Measurements from ENCODE around the gene GRIN2A.

GRIN2A gene

DNA sequence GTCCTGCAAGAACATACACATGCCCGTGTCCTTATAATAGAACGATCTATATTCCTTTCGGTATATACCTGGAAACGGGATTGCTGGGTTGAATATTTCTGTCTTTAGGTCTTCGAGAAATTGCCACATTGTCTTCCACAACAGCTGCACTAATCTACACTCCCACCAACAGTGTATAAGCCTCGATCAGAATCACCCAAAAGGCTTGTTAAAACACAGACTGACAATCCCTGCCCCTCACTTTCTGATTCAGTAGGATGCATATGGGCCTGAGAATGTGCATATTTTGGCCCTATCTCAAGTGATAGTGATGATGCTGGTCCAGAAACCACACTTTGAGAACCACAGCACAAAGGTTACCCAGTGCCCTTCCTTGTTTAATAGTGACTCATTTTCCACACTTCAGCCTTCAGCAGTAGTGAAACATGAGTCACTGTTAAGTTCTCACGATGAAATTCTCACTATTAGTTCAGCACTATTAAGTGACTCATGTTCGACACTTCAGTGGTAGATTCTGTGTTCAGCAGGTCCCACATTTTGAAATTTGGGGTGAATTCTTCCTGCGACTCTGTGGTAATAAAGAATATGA is 215.6 kb downstream of the GRIN2A start:
- no peak for DNase-seq (ENCODE audit: low read depth in 2 of 2)

DNA sequence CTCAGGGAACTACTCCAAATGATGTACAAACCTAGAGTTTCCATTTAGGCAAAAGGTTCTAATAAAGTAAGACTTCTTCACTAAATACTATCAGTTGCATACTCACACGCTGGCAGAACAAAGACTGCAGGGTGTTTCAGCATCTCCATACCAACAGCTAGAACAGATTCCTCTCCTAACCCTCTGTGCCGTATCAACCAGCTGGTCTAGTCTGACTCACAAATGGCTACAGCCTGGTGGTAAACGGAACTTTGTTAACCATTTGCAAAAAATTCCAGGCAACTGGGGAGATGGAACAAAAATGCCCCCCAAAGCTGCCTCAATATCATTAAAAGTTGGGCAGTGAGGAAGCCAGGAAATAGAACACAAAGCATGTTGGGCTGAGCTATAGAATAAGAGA is 217.1 kb downstream of the GRIN2A start:
- DNase-seq (ENCODE audit: low read depth in 2 of 2) = no peak

DNA sequence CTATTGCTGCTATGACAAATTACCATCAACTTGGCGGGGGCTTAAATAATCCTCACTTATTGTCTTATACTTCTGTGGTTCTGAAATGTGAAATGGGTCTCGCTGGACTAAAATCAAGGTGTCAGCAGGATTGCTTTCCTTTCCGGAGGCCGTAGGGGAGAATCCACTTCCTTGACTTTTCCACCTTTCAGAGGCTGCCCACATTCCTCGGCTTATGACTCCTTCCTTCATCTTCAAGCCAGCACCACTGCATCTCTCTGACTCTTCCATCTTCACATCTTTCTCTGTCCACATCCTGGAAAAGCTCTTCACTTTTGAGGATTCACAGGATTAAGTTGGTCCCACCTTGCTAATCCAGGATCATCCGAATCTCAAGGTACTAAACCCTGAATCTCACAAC is 217.8 kb downstream of the GRIN2A start:
- no peak for DNase-seq (ENCODE audit: low read depth in 2 of 2)

DNA sequence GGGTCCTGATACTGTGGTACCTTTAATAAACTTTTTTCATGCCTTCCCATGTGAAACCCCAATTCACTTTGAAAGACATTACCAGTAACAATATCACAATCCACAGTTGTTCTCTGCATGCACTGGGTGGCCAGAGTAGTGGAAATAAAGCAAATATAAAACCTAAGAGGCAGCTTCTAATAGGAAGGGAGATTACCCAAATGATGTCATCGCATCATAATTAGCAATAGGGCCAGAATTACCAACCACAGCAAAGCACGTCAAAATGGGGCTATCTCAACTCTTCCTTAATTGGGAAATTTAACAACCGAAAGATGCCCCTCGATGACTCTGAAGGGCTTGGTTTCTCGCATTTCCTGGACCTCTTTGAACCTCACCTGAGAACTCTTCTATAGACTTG is 224.8 kb downstream of the GRIN2A start:
- no peak for DNase-seq (ENCODE audit: low read depth in 2 of 2)

DNA sequence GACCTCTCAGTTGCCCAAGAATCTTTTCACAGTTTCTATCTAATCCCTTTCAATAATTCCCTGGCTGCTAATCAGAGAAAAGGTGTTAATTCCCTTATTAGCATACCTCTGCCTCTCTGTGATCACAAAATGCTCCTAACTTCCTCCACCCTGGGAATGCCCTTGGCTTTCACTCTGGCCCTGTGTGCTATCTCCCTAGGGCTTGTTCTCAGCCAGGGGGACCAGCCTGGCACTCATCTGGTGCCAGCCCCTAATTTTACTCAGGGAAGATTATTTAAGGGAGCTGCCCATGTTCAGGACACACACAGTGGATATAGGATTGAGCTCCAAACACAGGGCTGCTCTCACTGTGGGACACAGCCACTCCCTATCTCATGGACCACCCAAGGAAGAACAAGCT is 225.2 kb downstream of the GRIN2A start:
- DNase-seq (ENCODE audit: low read depth in 2 of 2) = no peak

DNA sequence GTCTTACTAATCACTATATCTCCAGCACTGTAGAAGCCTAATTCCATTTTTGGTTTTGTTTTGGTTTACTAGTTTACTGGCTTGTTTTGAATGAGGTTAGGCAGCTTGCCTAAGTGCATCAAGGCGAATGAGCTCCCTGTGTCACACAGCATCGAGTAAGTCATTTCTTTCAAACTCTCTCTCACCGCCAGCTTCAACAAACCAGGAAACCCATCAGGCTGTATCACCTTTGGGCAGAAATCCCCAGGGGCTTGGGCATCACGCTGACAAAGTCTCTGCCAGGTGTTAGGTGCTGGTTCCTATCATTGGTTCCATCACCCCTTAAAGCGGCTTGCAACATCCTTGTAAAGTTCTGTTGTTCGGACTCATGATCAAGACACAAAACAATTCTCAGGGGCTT is 226.6 kb downstream of the GRIN2A start:
- no peak for DNase-seq (ENCODE audit: low read depth in 2 of 2)

DNA sequence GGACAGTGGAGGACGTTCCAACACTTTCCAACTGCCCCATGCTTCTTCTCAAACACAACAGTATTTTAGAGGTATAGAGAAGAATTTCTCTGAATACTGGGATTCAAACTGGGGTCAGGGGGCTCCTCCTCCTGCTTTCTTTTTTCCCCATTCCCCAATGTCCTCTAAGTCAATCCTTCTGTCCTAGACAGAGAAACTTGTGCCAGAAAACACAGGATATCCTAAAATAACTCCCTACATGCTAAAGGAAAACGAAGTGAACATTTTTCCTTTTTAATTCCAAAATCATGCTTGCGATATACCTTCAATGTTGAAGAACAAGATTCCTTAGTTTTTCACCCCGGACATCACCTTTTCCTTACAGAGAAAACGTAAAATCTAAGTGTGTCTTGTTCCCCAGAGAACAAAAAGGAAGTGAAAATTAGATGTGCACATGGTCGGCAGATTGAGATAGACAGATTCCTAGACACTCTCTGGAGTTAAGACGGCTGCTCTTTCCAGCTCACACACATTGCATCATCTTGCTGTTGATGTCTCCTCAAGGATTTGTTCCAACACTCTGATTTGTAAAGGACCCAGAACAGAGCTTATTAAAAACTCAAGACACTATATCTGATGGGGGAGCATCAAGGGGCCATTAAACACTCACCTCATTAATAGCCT is 228.2 kb downstream of the GRIN2A start:
- no peak for DNase-seq (ENCODE audit: low read depth in 2 of 2)

DNA sequence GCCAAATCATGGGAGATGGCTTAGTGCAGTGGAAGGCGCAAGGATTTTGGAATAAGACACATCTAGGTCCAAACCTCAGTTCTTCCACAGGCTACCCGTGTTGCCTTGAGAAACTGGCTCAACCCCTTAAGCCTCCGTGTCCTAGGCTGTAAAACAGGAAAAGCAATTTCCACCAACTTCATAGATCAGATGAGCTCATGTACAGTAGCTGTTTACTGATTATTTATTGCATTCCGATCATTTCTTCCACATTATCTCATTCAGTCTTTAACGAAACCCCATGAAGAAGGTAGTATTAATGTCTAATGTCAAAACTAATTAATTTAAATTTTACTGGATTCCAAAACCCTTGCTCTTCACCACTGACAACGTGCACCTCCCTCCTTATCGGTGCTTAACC is 231.6 kb downstream of the GRIN2A start:
- no peak for DNase-seq (ENCODE audit: low read depth in 2 of 2)

DNA sequence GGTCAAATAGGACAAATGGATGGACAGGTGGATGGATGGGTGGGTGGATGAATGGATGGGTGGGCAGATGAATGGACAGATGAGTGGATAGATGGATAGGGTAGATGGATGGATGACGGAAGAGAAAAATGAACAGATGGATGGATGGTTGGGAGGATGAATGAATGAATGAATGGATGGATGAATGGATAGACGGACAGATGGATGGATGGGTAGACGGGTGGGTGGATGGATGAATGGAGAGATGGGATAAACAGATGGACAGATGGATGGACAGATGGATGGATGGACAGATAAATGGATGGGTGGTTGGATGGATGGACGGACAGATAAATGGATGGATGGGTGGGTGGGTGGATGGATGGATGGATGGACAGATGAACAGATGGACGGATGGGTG is 232.8 kb downstream of the GRIN2A start:
- no peak for DNase-seq (ENCODE audit: low read depth in 2 of 2)

DNA sequence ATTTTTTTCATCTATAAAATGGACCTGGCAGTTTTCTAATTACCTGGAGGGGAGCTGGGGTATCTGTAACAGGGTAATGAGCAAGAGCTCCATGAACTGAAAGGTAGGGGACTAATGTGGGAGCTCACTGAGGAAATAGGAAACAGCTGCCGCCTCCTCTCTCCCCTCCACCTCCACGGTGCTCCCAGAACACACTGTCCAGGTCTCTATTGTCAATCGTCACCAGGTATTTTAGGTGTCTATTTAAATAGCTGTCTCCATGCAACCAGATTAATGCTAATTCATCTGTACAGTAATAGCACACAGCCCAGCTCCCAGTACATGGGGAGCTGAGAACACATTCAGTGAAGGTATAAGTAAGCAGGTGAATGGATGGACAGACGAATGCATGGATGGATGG is 233.3 kb downstream of the GRIN2A start:
- no peak for DNase-seq (ENCODE audit: low read depth in 2 of 2)

DNA sequence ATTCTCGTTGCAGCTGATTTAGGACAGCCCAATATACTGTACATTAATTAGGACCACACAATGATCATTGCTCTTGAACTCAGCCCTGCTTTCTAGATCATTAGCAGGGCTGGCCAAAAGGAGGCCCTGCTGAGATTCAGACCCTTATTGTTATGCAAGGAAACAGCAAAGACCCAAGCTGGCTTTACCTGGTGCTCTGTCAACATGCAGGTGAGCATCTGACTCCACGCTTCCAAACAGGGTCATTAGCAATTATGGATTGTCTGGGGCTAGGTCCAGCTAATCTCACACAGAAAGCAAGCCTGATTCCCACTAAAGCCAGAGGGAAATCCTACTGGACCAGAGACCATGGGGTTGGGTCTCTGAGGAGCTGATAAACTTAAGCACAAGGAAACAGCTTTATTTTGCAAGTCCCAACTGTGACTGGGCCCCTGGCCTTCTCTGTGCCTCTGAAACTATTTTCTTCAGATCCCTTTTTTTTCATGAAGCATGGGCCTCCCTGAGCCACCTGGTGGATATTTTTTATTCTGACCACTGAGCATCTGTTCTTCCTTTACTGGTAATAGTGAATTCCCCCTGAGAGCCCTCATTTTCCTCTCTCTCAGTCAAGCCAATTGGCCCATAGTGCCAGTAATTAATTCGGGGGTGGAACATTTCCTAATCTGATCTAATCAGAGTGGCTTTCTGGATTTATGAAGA is 236.1 kb downstream of the GRIN2A start:
- DNase-seq (ENCODE audit: low read depth in 2 of 2) = no peak

DNA sequence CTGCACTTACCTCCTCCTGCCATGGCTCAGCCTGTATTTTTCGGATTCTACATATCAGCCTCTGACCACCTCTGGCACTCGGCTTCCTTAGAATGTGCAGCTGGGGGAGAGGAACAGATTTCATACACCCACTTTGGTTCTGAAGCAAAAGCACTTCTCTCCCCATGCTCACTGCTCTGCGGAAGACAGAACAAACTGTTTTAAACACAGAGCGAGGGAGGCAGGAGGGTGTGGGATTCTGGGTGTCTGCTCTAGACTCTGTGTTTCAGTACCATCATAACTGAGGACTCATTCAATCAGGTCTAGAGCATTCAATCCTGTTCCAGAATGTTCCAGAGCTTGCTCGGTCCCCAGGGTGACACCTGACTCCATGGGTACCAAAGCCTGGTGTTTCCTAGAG is 239.1 kb downstream of the GRIN2A start:
- no peak for DNase-seq (ENCODE audit: low read depth in 2 of 2)

DNA sequence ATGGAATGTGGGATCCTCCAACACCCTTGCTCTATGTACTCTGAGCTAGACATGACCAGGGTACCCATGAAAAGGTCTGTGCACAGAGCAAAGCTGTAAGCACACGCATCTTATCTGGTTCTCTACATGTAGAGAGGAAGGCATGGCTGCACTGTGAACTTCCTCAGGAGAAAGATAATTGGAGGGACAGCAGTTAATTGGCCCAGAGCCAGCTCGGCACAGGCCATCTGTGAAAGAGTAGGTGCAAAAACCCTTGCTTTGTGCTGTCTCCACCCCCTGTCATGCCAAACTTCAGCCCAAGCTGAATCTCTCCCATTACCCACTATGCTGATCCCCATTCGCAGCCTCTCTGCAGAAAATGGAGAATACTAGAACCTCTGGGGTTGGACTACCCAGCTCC is 241.0 kb downstream of the GRIN2A start:
- DNase-seq (ENCODE audit: low read depth in 2 of 2) = no peak

DNA sequence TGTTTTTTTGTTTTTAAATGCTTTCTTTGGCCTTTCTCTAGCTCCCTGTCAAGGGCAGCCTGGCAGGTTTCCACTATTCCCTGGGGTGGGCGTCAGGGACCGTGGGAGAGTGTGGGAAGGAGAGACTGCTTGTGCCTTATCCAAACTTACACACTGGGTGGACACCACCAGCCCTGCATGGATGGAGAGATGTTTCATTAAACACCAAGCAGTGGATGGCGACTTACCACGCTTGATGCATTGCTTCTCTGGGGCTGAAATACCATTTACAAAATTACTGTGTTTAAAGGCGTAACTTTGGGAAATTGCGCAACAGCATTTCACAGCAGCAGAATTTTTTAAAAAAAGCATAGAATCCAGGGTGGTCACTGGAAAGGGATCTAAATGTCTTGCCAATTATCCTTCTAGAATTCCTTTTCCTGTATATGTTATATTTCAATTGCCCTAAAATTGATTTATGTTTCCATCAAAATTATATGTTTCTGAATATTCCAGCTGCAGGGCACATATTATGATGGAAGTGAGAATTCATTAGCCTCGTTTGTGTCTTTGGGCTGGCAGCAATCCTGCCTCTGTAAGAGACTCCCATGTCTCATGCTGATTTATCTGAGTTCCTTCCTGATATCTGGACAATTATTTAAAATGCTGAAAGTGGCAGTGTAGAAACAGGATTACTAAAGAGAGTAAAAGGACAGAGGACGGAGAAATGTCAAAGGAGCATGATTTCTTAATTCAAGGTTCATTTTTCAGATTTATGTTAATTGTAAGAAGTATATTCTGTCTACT is 247.3 kb downstream of the GRIN2A start:
- DNase-seq (ENCODE audit: low read depth in 2 of 2) = no peak

DNA sequence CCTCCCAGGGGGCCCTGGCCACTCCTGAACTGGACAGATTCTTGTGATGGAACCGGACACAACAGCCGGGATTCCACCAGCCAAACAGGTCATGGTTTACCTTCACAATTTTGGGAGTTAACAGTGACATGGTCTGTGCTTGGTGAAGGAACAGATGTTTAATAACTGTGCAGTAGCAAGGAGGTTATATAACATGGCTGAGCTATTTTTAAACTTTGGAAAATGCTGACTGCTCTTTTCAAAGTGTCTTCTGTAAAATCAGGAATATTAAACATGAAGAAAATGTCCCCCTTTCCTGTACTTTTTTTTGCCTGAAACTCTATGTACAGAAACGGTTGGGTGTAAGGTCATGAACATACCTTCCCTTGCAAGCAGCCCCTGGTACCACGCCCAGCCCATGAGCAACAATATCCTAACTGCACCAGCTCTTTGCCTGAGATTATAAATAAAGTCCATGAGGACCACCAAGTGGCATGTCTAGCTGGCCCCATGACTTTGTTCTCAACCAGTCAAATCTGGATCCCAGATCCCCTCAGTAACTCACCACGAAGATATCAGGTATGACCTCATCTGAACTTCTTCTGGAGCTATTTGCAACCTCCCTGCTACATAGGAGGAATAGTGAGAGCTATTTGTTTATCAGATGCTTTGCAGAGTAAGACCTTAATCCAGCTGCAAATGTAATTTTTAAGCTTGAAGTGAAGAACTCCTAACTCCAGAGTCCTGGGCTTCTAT is 249.1 kb downstream of the GRIN2A start:
- no peak for DNase-seq (ENCODE audit: low read depth in 2 of 2)

DNA sequence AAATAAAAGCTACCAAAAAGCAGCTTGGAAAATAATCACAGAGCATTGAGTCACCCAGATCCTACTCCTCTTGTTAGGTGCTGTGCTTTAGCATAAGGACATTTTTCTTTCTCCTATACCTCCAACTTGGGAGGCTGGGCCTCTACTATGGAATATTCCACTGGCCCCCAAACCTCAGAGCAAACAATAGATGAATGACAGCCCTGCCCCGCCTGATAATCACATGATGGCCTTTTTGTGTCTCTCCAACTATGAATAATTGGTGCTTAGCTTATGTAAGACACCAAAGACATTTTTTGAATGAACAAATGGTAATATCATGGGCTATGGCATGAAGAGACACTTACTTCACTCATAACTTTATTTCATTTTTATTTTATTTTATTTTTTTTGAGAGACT is 250.2 kb downstream of the GRIN2A start:
- DNase-seq (ENCODE audit: low read depth in 2 of 2) = no peak

DNA sequence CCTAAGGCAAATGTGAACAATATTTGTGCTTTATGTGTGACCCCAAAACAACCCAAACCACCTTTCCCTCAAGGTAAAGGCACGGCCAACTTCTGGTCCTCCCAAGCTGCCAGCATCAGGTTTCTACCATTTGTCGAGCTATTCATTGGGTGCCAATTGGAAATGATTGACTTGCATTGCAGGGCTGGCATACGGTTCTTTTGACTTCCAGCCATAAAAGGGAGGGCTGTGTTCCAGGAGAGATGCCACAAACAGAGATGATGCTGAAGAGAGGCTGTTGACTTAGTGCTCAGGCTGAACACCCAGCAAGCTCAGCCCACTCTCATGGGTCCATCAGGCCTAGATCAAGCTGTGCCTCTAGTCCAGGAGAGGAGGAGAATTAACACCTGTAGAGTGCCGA is 252.4 kb downstream of the GRIN2A start:
- no peak for DNase-seq (ENCODE audit: low read depth in 2 of 2)

DNA sequence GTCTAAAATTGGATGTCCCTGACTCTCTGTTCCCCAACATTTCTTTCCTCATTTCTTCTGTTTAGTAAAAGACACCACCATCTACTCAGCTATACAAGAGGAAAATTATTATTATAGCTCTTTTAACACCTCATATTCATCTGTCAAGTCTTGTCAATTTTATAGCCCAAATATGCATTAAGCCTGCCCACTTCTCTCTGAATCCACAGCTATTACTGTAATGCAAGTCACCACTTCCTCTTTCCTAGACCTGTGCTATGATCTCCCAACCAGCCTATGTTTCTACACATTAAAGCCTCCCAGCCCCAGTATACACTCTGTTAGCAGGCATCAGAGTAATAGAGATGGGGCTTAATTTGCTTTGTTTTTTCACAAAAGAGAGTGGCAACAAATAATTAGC is 252.9 kb downstream of the GRIN2A start:
- DNase-seq (ENCODE audit: low read depth in 2 of 2) = no peak

DNA sequence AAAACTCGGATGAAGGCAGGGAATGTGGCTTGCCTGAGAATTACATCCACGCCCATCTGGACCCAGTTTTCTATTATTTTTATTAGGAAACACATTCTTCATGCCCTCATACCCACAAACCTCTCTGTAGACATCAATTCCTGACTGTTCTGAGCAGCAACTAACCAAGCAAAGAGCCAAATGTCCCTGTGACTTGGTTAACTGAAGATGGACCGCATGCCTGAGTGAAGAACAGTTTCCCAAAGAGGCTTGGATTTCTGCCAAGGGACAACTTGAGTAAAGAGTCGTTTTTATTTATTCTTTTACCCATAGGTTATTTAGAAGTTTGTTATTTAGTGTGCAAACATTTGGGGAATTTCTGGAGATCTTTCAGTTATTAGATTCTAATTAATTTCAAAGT is 259.8 kb downstream of the GRIN2A start:
- DNase-seq (ENCODE audit: low read depth in 2 of 2) = no peak

DNA sequence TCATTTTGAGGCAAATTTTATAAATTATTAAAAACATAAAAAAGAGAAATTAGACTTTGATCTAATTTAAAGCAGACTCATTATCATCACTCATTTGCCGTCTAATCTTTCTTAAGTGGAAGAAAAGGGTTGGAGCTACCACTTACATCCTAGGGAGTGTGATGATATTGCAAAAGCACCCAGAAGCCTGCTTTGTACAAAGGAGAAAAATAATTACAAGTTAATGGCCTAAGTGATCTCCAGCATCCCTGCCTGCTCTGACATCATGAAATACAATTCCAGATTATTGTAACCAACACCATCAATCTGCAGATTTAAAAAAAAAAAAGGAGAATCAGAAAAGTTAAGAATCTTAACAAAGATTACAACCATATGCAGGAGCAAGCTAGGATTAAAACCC is 260.2 kb downstream of the GRIN2A start:
- no peak for DNase-seq (ENCODE audit: low read depth in 2 of 2)

DNA sequence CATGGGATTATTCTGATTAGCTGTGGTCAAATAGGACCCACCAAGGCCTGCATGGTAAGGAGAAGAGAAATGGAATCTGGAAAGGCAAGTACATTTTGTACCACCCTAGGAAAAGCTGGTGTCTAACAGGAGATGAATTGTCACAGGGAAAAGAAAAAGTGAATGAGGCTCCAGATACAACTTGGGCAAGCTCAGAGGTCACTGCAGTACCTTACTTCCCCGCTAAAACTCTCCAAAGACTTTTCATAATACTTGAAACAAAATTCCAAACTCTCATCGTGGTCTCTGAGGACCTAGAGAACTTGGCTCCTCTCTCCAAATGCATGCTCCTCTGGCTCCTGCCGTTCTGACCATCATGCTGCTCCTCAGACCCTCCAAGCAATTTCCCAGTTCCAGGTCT is 262.8 kb downstream of the GRIN2A start:
- DNase-seq (ENCODE audit: low read depth in 2 of 2) = no peak

DNA sequence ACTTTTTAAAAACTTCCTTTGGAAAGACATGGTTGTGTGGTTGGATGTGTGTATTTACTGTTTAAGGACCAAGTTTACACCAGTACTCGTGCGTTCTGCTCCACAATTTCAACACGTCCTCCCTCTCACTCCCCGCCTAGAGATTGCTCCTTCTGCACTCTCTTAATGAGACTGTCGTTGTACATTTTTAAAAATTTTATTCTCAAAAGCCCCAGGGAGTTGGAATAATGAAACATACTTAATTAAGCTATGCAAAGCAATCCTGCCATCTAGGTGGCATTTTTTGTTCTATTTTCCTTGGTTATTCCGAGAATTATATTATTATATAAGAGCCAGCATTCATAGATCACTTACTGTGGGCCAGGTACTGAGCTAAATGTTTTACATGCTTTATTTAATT is 264.5 kb downstream of the GRIN2A start:
- DNase-seq (ENCODE audit: low read depth in 2 of 2) = no peak

All from stimulated activated CD8-positive, alpha-beta memory T cell treated with anti-CD3 and anti-CD28 coated beads, Interleukin-15, amount 100 ng/mL, for 4 hours (primary cell).